NOMO-1 treated with dmso at 0.1 percent for 144 hours (cell line): ENCODE measurements around the gene BNIP2.
"Not testable (repeated sequence)": the region's sequence is repeated elsewhere in the genome, so short reads cannot be mapped to it uniquely, and the experiment has no call there.

Source experiments
- DNase-seq: peaks from one replicate; lab custom pipeline; 2025; ENCODE audit not compliant: unreplicated experiment; lab: John Stamatoyannopoulos, UW

BNIP2 gene

GRCh38 chr15:59637507-59637906 is 51.6 kb downstream of the BNIP2 start:
- DNase-seq = not testable (repeated sequence)

- no peak for DNase-seq
Observed at GRCh38 chr15:59636184-59636583, 52.9 kb downstream of the BNIP2 start.

DNA sequence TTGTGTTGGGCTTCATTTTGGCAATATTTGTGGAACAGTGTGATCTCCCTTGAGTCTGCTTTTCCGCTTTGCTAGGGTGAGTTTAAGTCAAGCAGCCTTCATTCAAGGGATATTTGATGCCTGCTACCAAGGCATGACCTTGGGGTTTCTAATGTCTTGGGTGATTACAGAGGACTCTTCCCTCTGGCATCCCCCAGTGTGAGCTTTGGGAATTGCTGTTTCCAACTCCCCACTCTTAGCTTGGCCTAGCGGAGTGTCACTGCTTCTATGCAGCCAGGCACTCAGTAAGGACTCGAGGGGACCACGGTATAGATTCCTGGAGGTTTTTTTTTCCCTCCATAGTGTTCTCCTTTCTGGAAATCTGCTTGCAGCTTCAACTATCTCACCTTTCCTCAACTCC is 56.4 kb downstream of the BNIP2 start:
- no peak for DNase-seq

- DNase-seq = peak; percentile 2
Observed at GRCh38 chr15:59622289-59622688, 66.8 kb downstream of the BNIP2 start.

DNA sequence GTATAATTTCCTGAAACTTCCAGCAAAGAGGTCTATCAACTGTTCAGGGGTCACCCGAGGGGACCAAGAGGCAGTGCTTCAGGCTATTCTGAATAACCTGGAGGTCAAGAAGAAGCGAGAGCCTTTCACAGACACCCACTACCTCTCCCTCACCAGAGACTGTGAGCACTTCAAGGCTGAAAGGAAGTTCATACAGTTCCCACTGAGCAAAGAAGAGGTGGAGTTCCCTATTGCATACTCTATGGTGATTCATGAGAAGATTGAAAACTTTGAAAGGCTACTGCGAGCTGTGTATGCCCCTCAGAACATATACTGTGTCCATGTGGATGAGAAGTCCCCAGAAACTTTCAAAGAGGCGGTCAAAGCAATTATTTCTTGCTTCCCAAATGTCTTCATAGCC is 70.7 kb downstream of the BNIP2 start:
- DNase-seq = no peak

DNA sequence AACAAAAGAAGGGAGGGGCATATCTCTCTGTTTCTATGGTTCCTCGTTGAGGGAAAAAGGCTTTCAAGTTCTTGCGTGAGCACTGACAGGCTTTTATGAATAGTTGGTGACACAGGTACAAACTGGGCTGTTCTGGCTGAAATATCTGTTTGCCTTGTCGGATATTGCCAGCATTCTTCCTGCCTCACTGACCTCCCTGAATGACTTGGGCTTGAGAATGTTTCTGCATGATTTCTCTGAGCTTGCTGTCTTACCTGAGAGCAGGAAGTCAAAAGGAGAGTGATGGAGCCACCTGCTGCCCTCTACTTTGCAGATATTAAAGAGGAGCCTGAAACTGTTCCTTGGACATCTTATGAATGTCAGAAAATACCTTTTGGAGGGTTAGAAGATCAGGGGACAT is 72.7 kb downstream of the BNIP2 start:
- no peak for DNase-seq

DNA sequence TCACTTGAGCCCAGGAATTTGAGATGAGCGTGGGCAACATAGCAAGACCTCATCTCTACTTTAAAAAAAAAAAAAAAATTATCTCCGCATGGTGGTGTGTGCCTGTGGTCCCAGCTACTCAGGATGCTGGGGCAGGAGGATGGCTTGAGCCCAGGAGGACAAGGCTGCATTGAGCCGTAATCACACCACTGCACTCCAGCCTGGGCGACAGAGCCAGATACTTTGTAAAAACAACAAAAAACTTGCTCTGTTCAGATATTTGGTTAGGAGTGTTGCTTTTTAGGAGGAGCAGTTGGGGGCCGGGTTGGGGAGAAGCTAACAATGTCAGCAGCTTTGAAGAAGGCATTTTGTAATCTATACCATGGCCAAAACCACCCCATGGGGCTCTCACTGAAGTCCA is 73.5 kb downstream of the BNIP2 start:
- no peak for DNase-seq

DNA sequence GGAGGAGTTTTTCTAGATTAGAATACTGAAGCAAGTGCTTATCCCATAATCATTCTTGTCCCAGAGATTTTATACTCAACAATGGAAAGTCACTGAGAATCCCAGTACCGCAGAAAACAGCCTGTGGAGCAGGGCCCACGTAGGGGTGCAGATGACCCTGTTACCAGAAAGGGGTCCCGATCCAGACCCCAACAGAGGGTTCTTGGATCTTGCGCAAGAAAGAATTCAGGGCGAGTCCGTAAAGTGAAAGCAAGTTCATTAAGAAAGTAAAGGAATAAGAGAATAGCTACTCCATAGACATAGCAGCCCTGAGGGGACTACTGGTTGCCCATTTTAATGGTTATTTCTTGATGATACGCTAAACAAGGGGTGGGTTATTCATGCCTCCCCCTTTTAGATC is 75.0 kb downstream of the BNIP2 start:
- DNase-seq = no peak

DNA sequence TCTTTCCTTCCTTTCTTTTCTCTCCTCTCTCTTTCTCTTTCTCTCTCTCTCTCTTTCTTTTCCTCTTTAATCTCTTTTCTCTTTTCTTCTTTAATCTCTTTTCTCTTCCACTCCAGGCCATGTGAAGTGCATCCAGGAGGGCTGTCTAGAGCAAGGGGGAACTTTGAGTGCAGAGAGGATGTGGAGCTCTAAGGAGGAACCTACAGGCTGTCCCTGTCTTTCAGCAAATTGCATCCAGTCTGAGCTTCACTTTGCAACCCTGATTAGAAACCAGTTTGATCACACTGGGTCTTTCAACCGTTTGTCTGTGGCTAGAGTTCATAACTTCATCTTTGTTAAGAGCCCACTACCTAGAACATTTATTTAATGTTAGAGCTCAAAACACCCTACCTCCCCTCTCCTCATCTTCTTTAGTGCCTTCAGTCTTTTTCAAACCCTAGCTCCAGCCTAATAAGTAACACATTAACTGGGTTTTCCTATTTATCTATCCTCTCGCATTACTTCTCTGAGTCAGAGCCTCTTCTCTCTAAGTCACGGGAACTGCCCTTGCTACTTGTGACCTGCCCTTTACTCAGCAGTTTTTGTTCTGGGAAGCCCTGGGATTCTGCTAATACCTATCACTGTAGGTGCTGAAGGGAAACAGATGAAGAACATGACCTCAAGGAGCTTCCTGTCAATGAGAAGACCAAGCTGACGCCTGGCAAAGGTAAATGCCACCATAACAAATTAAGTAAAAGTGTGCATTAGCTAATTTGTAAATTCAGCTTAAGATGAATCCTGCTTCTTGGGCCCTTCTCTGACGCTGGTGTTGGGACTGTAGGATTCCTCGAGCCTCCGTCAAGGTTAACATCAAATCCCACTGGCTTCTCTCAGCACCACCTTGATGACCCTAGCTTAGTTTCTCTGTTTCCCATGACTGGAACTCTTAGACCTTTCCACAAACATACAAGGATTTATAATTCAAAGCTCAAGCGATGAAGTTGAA is 77.6 kb downstream of the BNIP2 start, which contains the start of gene GCNT3:
TSS of gene GCNT3 (plus strand) at position 508 of the 985 bp plus-strand sequence. CDS start 6,456 bp downstream, outside the sequence.
- DNase-seq = peak; percentile 18

GRCh38 chr15:59609730-59610712 is 79.1 kb downstream of the BNIP2 start:
- DNase-seq = no peak
